A673 (cell line): ENCODE measurements around the gene SERHL2. TPM values are rescaled to one million over a fixed set of nuclear protein-coding genes. Genes with fewer than 3 reads are reported as not detected.
"Not testable (repeated sequence)": the region's sequence is repeated elsewhere in the genome, so short reads cannot be mapped to it uniquely, and the experiment has no call there.

Source experiments
- Bru-seq: library from RNA; stranded (reverse); fragments of 400-500 nt; gene quantifications from one replicate; lab custom pipeline; 2021; lab: Mats Ljungman, UMichigan
- BruChase-seq, 2 experiments: library from RNA; stranded (reverse); fragments of 400-500 nt; gene quantifications; one replicate each; lab custom pipeline; 2021; lab: Mats Ljungman, UMichigan
- BruUV-seq: library from RNA; stranded (reverse); fragments of 400-500 nt; replicated peaks from 2 replicates; lab custom pipeline; 2021; lab: Mats Ljungman, UMichigan
- CTCF ChIA-PET: fragments of 300-600 bp; sonication (Branson Sonifier 250); formaldehyde crosslinking; loops from one replicate; lab custom pipeline; 2022; ENCODE audit warnings: antibody characterized with exemption; lab: Charles Lee
- POLR2A ChIA-PET: fragments of 300-600 bp; sonication (Branson Sonifier 250); formaldehyde crosslinking; loops from one replicate; lab custom pipeline; 2022; ENCODE audit warnings: antibody characterized with exemption; ENCODE audit not compliant: low non-redundant PET; lab: Charles Lee
- DNase-seq: peaks from one replicate; pipeline ENCODE4 v3.0.0-alpha.2; 2015; ENCODE audit warnings: low spot score
- H3K27ac ChIP-seq: fragments of 200-600 bp; sonication (generic); 2 replicates; pipeline ENCODE4 v1.5.1; 2016; ENCODE audit warnings: mixed run types, low read depth, mild to moderate bottlenecking, mixed read lengths, antibody characterized with exemption, low read length; ENCODE audit not compliant: poor library complexity, severe bottlenecking
- H3K27me3 ChIP-seq: fragments of 200-600 bp; sonication (generic); replicated peaks from 2 replicates; pipeline ENCODE4 v1.6.1; 2017; ENCODE audit warnings: mixed run types, low read depth, mild to moderate bottlenecking, mixed read lengths, antibody characterized with exemption, low read length; ENCODE audit not compliant: insufficient read depth, poor library complexity
- H3K36me3 ChIP-seq: fragments of 200-600 bp; sonication (generic); 2 replicates; pipeline ENCODE4 v1.6.1; 2016; ENCODE audit warnings: mixed run types, mild to moderate bottlenecking, mixed read lengths, antibody characterized with exemption, low read length; ENCODE audit not compliant: insufficient read depth, poor library complexity, severe bottlenecking
- H3K4me1 ChIP-seq: fragments of 200-600 bp; sonication (generic); 2 replicates; pipeline ENCODE4 v1.6.1; 2017; ENCODE audit warnings: mixed run types, mild to moderate bottlenecking, mixed read lengths, antibody characterized with exemption, low read length; ENCODE audit not compliant: insufficient read depth, poor library complexity, severe bottlenecking
- H3K4me3 ChIP-seq: fragments of 200-600 bp; sonication (generic); 2 replicates; pipeline ENCODE4 v1.5.1; 2016; ENCODE audit warnings: low read depth, mixed run types, mild to moderate bottlenecking, mixed read lengths, low read length; ENCODE audit not compliant: poor library complexity, severe bottlenecking
- H3K9me3 ChIP-seq: fragments of 200-600 bp; sonication (generic); 2 replicates; pipeline ENCODE4 v1.6.1; 2016; ENCODE audit warnings: mixed run types, low read depth, mild to moderate bottlenecking, mixed read lengths, antibody characterized with exemption, low read length; ENCODE audit not compliant: poor library complexity, severe bottlenecking
- EZH2 ChIP-seq: fragments of 200-600 bp; sonication (generic); IDR thresholded peaks from 2 replicates; pipeline ENCODE4 v1.6.1; 2017; ENCODE audit warnings: borderline replicate concordance, low read depth, mild to moderate bottlenecking, mixed read lengths, antibody characterized with exemption, low read length; ENCODE audit not compliant: poor library complexity, severe bottlenecking
- intact Hi-C: fragments of 100-400 bp; cut with micrococcal nuclease; formaldehyde crosslinking; loops from one replicate; pipeline ENCODE4 v1.10.0; 2022; ENCODE audit not compliant: unreplicated experiment
- long read RNA-seq: library from polyadenylated mRNA; stranded (forward); transcript quantifications from one replicate; pipeline ENCODE4 v2.0.0, GENCODE V29; 2022
- total RNA-seq: library from RNA; stranded (reverse); gene quantifications from 2 replicates; pipeline ENCODE4 v1.2.3, GENCODE V29; 2021
- TF ChIP-seq, protein P1 (sequence below): fragments of 300-800, 200-600 bp; sonication (generic); conservative IDR thresholded peaks from 2 replicates; pipeline ENCODE4 v1.5.1; 2017; ENCODE audit warnings: low read depth, mild to moderate bottlenecking, antibody characterized with exemption, low read length, moderate library complexity, mixed read lengths

SERHL2 gene, protein sequence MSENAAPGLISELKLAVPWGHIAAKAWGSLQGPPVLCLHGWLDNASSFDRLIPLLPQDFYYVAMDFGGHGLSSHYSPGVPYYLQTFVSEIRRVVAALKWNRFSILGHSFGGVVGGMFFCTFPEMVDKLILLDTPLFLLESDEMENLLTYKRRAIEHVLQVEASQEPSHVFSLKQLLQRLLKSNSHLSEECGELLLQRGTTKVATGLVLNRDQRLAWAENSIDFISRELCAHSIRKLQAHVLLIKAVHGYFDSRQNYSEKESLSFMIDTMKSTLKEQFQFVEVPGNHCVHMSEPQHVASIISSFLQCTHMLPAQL
- total RNA-seq (0.49 and 0.96 TPM in 2 replicates), Bru-seq, nascent RNA (percentile 19 among the genes with signal in this experiment), BruChase-seq, experiment 1, labeled RNA remaining after a 2-hour chase (percentile 17 among the genes with signal in this experiment), BruChase-seq, experiment 2, labeled RNA remaining after a 6-hour chase (percentile 22 among the genes with signal in this experiment)
- long read RNA-seq, partial matches to known transcripts: 0 of 14 reads
- long read RNA-seq, other reads (novel, unspliced or antisense): 14 of 14 reads

DNA sequence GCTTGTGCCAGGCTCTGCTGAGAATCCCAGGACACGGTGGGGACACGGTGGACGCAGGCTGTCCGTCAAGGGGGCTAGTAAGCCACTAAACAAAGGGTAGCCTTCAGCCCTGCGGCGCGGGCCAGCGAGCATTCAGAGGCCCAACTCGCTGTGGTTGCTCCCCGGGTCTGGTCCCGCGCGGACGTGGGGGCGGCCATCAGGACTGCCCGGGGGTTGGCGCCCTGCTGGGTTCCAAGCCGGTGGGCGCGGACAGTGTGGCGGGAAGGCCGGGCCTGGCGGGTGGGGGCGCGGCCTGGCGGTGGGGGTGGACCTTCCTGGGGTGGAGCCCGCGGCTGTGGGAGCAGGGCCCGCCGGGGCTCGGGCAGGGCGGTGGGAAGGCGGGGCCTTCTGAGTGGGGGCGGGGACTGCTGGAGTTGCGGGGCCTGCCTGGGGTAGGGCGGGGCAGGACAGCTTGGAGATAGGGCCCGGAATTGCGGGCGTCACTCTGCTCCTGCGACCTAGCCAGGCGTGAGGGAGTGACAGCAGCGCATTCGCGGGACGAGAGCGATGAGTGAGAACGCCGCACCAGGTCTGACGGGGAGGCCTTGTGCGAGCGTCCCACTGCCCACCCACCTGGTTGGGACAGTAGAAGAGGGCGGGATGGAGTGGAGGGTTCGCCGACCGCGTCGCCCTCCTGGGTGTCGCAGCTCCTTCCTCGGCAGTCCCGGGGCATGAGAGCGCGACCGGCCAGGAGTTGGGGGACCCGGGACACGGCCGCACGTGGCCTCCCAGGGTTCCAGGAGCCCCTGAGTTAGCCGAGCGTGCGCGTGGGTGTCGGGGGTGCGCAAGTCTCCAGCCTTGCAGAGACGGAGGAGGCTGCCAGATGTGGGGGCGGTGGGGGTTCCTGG, at the start of gene SERHL2:
SERHL2 (plus strand) TSS at position 482 of the 887 bp plus-strand sequence; CDS start at position 547, 65 bp downstream.
- TF ChIP-seq, protein P1, sequence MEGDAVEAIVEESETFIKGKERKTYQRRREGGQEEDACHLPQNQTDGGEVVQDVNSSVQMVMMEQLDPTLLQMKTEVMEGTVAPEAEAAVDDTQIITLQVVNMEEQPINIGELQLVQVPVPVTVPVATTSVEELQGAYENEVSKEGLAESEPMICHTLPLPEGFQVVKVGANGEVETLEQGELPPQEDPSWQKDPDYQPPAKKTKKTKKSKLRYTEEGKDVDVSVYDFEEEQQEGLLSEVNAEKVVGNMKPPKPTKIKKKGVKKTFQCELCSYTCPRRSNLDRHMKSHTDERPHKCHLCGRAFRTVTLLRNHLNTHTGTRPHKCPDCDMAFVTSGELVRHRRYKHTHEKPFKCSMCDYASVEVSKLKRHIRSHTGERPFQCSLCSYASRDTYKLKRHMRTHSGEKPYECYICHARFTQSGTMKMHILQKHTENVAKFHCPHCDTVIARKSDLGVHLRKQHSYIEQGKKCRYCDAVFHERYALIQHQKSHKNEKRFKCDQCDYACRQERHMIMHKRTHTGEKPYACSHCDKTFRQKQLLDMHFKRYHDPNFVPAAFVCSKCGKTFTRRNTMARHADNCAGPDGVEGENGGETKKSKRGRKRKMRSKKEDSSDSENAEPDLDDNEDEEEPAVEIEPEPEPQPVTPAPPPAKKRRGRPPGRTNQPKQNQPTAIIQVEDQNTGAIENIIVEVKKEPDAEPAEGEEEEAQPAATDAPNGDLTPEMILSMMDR: no peak
- TF ChIP-seq EZH2: no peak
- Histone ChIP-seq H3K27me3 (no peaks in the 10 kb centered on the region), H3K9me3 (no peaks in the 10 kb centered on the region), H3K27ac (no peak within 1 kb of the TSS), H3K4me3 (peak within 1 kb of the TSS; percentile 48), H3K36me3 (no peaks in the 10 kb centered on the region), H3K4me1 (peaks cover 5% of the 10 kb centered on the region)
- intact Hi-C loops: no loop called here
- CTCF ChIA-PET: no interaction called here
- peak; percentile 89 for DNase-seq
- POLR2A ChIA-PET: interaction anchor here (0.7 kb wide), 1 partner anchor 9 kb away, joined by 6 read pairs; no protein-coding TSS in a partner anchor
- no TSS peak for BruUV-seq

DNA sequence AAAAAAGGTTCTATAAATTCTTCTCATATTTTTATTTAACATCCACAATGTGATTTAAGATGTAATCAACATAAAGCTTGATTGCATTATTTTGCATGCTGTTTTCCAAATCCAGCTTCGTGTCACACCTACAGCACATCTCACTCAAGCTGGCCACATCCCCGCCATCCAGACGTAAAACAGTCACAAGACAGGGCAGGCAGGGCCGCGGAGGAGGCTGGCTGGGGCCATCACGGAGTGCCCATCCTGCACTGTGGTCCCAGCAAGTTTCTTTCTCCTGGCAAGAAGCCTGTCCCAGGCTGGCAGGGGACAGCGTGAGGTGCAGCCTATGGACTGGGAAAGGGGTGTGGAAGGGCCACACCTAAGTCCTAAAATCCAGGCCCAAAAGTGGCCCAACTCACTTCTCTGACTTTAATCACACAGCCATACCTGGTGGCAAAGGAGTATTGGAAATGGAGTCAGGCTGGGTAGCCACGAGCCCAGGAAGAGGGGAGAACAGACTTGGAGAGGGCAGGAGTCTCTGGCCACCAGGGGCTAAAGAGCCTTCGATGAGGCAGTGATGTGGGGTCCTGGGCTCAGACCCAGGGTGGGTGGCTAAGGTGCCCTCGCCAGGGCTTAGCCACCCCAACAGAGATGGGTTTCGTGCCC, 45.3 kb upstream of the SERHL2 start:
- H3K36me3 ChIP-seq, H3K4me1 ChIP-seq, intact Hi-C loops, BruUV-seq, H3K4me3 ChIP-seq, DNase-seq, H3K27ac ChIP-seq, H3K9me3 ChIP-seq, H3K27me3 ChIP-seq, POLR2A ChIA-PET: not testable (repeated sequence)
- CTCF ChIA-PET: interaction anchor here (0.6 kb wide), 1 partner anchor 449 kb away, joined by 3 read pairs; no protein-coding TSS in a partner anchor

DNA sequence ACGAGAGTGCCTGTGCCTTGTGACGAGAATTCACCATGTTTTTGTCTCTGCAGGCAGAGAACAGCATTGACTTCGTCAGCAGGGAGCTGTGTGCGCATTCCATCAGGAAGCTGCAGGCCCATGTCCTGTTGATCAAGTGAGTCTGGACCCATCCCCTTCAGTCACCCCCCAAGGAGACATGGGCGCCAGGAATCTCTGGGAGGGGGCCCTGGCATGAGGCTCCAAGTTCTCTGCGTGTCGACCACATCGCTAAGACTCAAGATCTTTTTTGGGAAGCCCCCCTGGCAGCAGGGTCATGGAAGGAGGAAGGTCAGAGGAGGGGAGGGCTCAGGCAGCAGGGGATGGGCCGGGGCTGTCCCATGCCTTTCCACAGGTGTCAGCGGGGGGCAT, 44.8 kb upstream of the SERHL2 start:
- intact Hi-C loops: not testable (repeated sequence)

More for the DNA sequence above, 44.8 kb upstream of the SERHL2 start:
- H3K4me1 ChIP-seq, BruUV-seq, DNase-seq, CTCF ChIA-PET, H3K4me3 ChIP-seq, H3K9me3 ChIP-seq, H3K27me3 ChIP-seq, H3K27ac ChIP-seq, H3K36me3 ChIP-seq, POLR2A ChIA-PET: not testable (repeated sequence)
